ENCODE measurements around the gene STAG1. TPM values are rescaled to one million over a fixed set of nuclear protein-coding genes. Genes with fewer than 3 reads are reported as not detected.
"Not testable (repeated sequence)": the region's sequence is repeated elsewhere in the genome, so short reads cannot be mapped to it uniquely, and the experiment has no call there.

The STAG1 gene
- polyA plus RNA-seq, 1 of the 3 experiments (the other 2 are of a cell fraction) = 5.5 TPM

- peaks cover 6% of the 10 kb centered on the region; the same call in 1 of the 2 replicates for H3K79me2 ChIP-seq (ENCODE audit: insufficient read depth)
- no peak overlapping the region for H2AFZ ChIP-seq (ENCODE audit: low read depth)
- TF ChIP-seq JUND (IDR thresholded peaks at IDR 0.05) (no peak), RFX5 (IDR thresholded peaks at IDR 0.05; ENCODE audit: low read length) (no peak), ZBTB33 (IDR thresholded peaks at IDR 0.05; ENCODE audit: borderline replicate concordance, low read depth) (no peak), REST (IDR thresholded peaks at IDR 0.05; ENCODE audit: low read depth, low read length) (no peak), ELF1 (IDR thresholded peaks at IDR 0.05) (no peak), POLR2AphosphoS5 (IDR thresholded peaks at IDR 0.05; ENCODE audit: low read depth, low read length) (no peak), FOXM1 (IDR thresholded peaks at IDR 0.05; ENCODE audit: low read depth) (no peak), YY1 (IDR thresholded peaks at IDR 0.05; ENCODE audit: low read depth) (no peak)
- TF ChIP-seq, protein P1, sequence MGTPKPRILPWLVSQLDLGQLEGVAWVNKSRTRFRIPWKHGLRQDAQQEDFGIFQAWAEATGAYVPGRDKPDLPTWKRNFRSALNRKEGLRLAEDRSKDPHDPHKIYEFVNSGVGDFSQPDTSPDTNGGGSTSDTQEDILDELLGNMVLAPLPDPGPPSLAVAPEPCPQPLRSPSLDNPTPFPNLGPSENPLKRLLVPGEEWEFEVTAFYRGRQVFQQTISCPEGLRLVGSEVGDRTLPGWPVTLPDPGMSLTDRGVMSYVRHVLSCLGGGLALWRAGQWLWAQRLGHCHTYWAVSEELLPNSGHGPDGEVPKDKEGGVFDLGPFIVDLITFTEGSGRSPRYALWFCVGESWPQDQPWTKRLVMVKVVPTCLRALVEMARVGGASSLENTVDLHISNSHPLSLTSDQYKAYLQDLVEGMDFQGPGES (IDR thresholded peaks at IDR 0.05; ENCODE audit: low read depth, low read length) = no peak
- no peak overlapping the region for H3K4me3 ChIP-seq (ENCODE audit: low read depth in 2 of 2, low read length in 1 of 2)
- H3K4me2 ChIP-seq = no peak overlapping the region
- no peak overlapping the region for H3K9ac ChIP-seq
- H3K9me2 ChIP-seq = no peaks in the 10 kb centered on the region
- no peaks in the 10 kb centered on the region for H3K9me3 ChIP-seq
- no peaks in the 10 kb centered on the region for H3F3A ChIP-seq (replicated peaks; ENCODE audit: insufficient read depth)
- no peaks in the 10 kb centered on the region for H3K27me3 ChIP-seq (ENCODE audit: insufficient read depth)
- H3K4me1 ChIP-seq (ENCODE audit: control insufficient read depth in 1 of 2, insufficient read depth in 2 of 2, low read depth in 1 of 2, low read length in 1 of 2) = no peaks in the 10 kb centered on the region; a peak in 1 of 4 replicates
- CTCF ChIA-PET = no interaction called here
- H4K20me1 ChIP-seq (ENCODE audit: insufficient read depth) = no peaks in the 10 kb centered on the region
- POLR2A ChIA-PET = no interaction called here
- H3K36me3 ChIP-seq (replicated peaks in 1 of 2; ENCODE audit: control insufficient read depth in 1 of 2, insufficient read depth in 2 of 2, low read length in 1 of 2) = peaks cover 5 to 25% of the 10 kb centered on the region in 2 experiments
- DNase-seq = no peak
- H3K27ac ChIP-seq (ENCODE audit: low read depth in 2 of 2, low read length in 1 of 2) = no peak overlapping the region
- WGBS (ENCODE audit: low lambda C conversion rate) = 93% methylated on average over 2 of the region's 2 CpGs
Measured at GRCh38 chr3:136567599-136568188, 184.5 kb downstream of the STAG1 start.

- H4K20me1 ChIP-seq (ENCODE audit: insufficient read depth); H3K4me1 ChIP-seq (ENCODE audit: control insufficient read depth in 1 of 2, insufficient read depth in 2 of 2, low read depth in 1 of 2, low read length in 1 of 2); H3K27me3 ChIP-seq (ENCODE audit: insufficient read depth); H3F3A ChIP-seq (replicated peaks; ENCODE audit: insufficient read depth); H3K9me3 ChIP-seq; H3K9me2 ChIP-seq; CTCF ChIA-PET; POLR2A ChIA-PET; H3K27ac ChIP-seq (ENCODE audit: low read depth in 2 of 2, low read length in 1 of 2); H3K9ac ChIP-seq; H3K79me2 ChIP-seq (ENCODE audit: insufficient read depth); H2AFZ ChIP-seq (ENCODE audit: low read depth); DNase-seq; H3K4me2 ChIP-seq; H3K4me3 ChIP-seq (ENCODE audit: low read depth in 2 of 2, low read length in 1 of 2): not testable (repeated sequence)
- peaks cover 5 to 29% of the 10 kb centered on the region in 2 experiments for H3K36me3 ChIP-seq (replicated peaks in 1 of 2; ENCODE audit: control insufficient read depth in 1 of 2, insufficient read depth in 2 of 2, low read length in 1 of 2)
- 92% methylated on average over 1 of the region's 1 CpG for WGBS (ENCODE audit: low lambda C conversion rate)
Measured at GRCh38 chr3:136564962-136565361, 187.2 kb downstream of the STAG1 start.
